COLO829 (cell line): ENCODE data around the gene PLXNA4.

Experiments
- DNase-seq: peaks from one replicate; pipeline ENCODE4 v3.0.0; 2012; ENCODE audit warnings: low spot score

The PLXNA4 gene

GRCh38 chr7:132240262-132240661 is 336.0 kb downstream of the PLXNA4 start:
- no peak for DNase-seq

- DNase-seq = no peak
Observed at GRCh38 chr7:132239422-132239994, 336.8 kb downstream of the PLXNA4 start.

- no peak for DNase-seq
Observed at GRCh38 chr7:132234711-132235110, 341.6 kb downstream of the PLXNA4 start.

- DNase-seq = no peak
Observed at GRCh38 chr7:132232406-132232805, 343.9 kb downstream of the PLXNA4 start.

GRCh38 chr7:132230462-132230861 is 345.8 kb downstream of the PLXNA4 start:
- no peak for DNase-seq

- no peak for DNase-seq
Observed at GRCh38 chr7:132228240-132228639, 348.0 kb downstream of the PLXNA4 start.

GRCh38 chr7:132226957-132227290 is 349.3 kb downstream of the PLXNA4 start:
- DNase-seq = no peak

GRCh38 chr7:132226046-132226956 is 350.0 kb downstream of the PLXNA4 start:
- DNase-seq = no peak

GRCh38 chr7:132225216-132226030 is 350.8 kb downstream of the PLXNA4 start:
- DNase-seq = no peak

GRCh38 chr7:132221356-132221755 is 354.9 kb downstream of the PLXNA4 start:
- DNase-seq = no peak

- DNase-seq = no peak
Observed at GRCh38 chr7:132220060-132220459, 356.2 kb downstream of the PLXNA4 start.

GRCh38 chr7:132218876-132219275 is 357.4 kb downstream of the PLXNA4 start:
- no peak for DNase-seq

- DNase-seq = no peak
Observed at GRCh38 chr7:132216847-132217525, 359.3 kb downstream of the PLXNA4 start.

GRCh38 chr7:132214452-132214851 is 361.8 kb downstream of the PLXNA4 start:
- DNase-seq = no peak

GRCh38 chr7:132213583-132213982 is 362.7 kb downstream of the PLXNA4 start:
- DNase-seq = no peak

- no peak for DNase-seq
Observed at GRCh38 chr7:132211971-132212370, 364.3 kb downstream of the PLXNA4 start.

GRCh38 chr7:132210821-132211220 is 365.4 kb downstream of the PLXNA4 start:
- no peak for DNase-seq

GRCh38 chr7:132207782-132208181 is 368.5 kb downstream of the PLXNA4 start:
- no peak for DNase-seq

- no peak for DNase-seq
Observed at GRCh38 chr7:132207211-132207610, 369.1 kb downstream of the PLXNA4 start.

- DNase-seq = no peak
Observed at GRCh38 chr7:132206594-132206993, 369.7 kb downstream of the PLXNA4 start.

GRCh38 chr7:132205509-132205908 is 370.8 kb downstream of the PLXNA4 start:
- no peak for DNase-seq

GRCh38 chr7:132203021-132203420 is 373.2 kb downstream of the PLXNA4 start:
- no peak for DNase-seq
